ENCODE measurements around the gene NDST1. TPM values are rescaled to one million over a fixed set of nuclear protein-coding genes. Genes with fewer than 3 reads are reported as not detected.

The NDST1 gene
- total RNA-seq, 4 donors from 2014 or later = 68.8 to 104 (median 96.4) TPM

DNA sequence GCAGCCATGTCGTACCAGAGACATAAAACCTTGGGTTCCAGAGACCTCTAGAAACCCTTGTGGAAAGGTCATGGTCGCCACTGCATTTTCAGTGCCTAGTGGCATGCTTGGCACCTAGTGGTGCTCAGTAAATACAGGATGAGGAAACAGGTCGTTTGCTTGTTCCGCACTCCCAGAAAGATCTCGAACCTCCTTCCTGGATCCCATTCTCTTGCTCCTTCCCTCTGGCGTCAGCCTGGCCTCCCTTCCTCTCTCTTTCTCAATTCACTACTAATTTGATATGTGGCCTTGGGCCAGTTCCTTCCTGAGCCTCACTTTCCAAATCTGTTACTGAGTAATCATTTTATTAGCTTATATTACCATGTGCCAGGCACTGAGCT lies 4.4 kb downstream of the NDST1 start:
- intact Hi-C loops (cut with DNase I; ENCODE audit: low total_unique reads) (no loop called here), in situ Hi-C loops (cut with MboI; ENCODE audit: low pct_ligation_motif_present in 1 of 4, low pct_unique_long_range_greater_than_20kb in 1 of 4, low sequenced_read_pairs in 3 of 4) (no loop called here)
- no peak overlapping the region for H3K4me3 ChIP-seq
- WGBS, 2 donors (ENCODE audit: low coverage in 1 of 2) = 35 to 57% methylated on average over 6 of the region's 6 CpGs
- no peak for TF ChIP-seq EP300 (IDR thresholded peaks at IDR 0.05; ENCODE audit: low read depth)
- no peak for TF ChIP-seq POLR2A (IDR thresholded peaks at IDR 0.05)
- TF ChIP-seq POLR2AphosphoS5 (IDR thresholded peaks at IDR 0.05) = peak in 1 of 3 donors; percentile 13
- no peaks in the 10 kb centered on the region for H3K9me3 ChIP-seq
- H3K27me3 ChIP-seq = no peaks in the 10 kb centered on the region
- DNase-seq = peak; percentile 52
- no peaks in the 10 kb centered on the region for H3K36me3 ChIP-seq
- peaks cover 58 to 86% (median 79%) of the 10 kb centered on the region in 4 donors for H3K4me1 ChIP-seq
- H3K27ac ChIP-seq = peak overlapping the region; percentile 84 to 92 (median 84)

DNA sequence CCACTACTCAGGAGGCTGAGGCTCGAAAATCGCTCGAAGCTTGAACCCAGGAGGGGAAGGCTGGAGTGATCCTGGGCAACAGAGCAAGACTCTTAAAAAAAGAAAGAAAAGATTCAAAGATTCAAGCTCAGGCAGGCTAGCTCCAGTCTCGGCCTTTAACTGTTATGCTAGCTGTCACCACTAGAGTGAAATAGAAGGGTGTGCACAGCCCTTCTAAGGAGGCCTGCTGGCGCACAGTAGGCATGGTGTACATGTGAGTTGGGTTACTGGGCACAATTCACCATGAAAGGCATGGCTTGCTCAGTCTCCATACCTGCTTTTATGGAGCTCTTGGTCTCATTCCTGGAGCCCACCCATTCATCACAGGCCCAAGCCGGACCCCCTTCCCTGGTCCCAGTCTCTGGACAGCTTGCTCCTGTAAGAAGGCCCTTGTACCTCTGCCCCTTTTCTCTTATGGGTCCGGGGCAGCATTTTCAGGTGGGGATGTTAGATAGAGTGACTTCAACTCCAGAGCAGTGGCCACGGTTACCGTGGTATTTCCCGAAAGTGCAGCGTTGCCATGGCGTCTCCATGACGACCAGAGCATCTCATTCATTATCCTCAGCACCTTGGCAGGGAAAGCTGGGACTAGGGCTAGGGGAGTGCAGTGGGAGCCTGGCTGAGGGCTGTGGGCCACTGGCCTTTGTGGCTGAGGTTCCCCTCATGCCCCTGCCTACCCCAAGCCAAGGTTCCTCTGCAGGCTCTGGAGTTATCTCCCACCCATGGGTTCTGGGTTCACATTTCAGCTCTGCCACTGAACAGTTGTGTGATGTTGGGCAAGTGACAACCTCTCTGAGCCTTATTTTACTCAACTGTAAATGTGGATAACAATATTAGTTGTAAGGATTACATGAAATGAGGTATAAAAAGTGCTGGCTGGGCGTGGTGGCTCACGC lies 5.7 kb downstream of the NDST1 start:
- intact Hi-C loops (cut with DNase I; ENCODE audit: low total_unique reads) (loop anchor here (1.0 kb wide), 1 partner anchor 10 kb away; no protein-coding TSS in a partner anchor), in situ Hi-C loops (cut with MboI; ENCODE audit: low pct_ligation_motif_present in 1 of 4, low pct_unique_long_range_greater_than_20kb in 1 of 4, low sequenced_read_pairs in 3 of 4) (no loop called here)
- Histone ChIP-seq H3K4me1 (peaks cover 56 to 86% (median 77%) of the 10 kb centered on the region in 4 donors), H3K27me3 (no peaks in the 10 kb centered on the region), H3K4me3 (no peak overlapping the region), H3K27ac (peak overlapping the region; percentile 8 to 92 (median 84)), H3K9me3 (no peaks in the 10 kb centered on the region), H3K36me3 (no peaks in the 10 kb centered on the region)
- 77 to 91% methylated on average over 6 to 15 of the region's 15 CpGs for WGBS, 2 donors (ENCODE audit: low coverage in 1 of 2)
- no peak for DNase-seq
- TF ChIP-seq CTCF (IDR thresholded peaks at IDR 0.05) = peak in 2 of 5 experiments; percentile 23 to 32
- no peak for TF ChIP-seq POLR2A (IDR thresholded peaks at IDR 0.05)
- TF ChIP-seq EP300 (IDR thresholded peaks at IDR 0.05; ENCODE audit: low read depth) = no peak
- no peak for TF ChIP-seq POLR2AphosphoS5 (IDR thresholded peaks at IDR 0.05)

- H3K4me3 ChIP-seq = no peak overlapping the region
- 63% methylated on average over 3 of the region's 3 CpGs; no CpG with 5 or more reads in 1 of the 2 donors for WGBS, 2 donors (ENCODE audit: low coverage in 1 of 2)
- H3K9me3 ChIP-seq = no peaks in the 10 kb centered on the region
- TF ChIP-seq EP300 (IDR thresholded peaks at IDR 0.05; ENCODE audit: low read depth) (no peak), CTCF (IDR thresholded peaks at IDR 0.05) (no peak)
- intact Hi-C loops (cut with DNase I; ENCODE audit: low total_unique reads) = no loop called here
- DNase-seq = no peak
- H3K4me1 ChIP-seq = peaks cover 53 to 84% (median 70%) of the 10 kb centered on the region in 4 donors
- H3K27ac ChIP-seq = peak overlapping the region; percentile 31 to 71 (median 58)
- H3K36me3 ChIP-seq = no peaks in the 10 kb centered on the region
- no peaks in the 10 kb centered on the region for H3K27me3 ChIP-seq
- in situ Hi-C loops (cut with MboI; ENCODE audit: low pct_ligation_motif_present in 1 of 4, low pct_unique_long_range_greater_than_20kb in 1 of 4, low sequenced_read_pairs in 3 of 4) = no loop called here
These were observed 6.8 kb downstream of the NDST1 start for GRCh38 chr5:150514708-150515211.

DNA sequence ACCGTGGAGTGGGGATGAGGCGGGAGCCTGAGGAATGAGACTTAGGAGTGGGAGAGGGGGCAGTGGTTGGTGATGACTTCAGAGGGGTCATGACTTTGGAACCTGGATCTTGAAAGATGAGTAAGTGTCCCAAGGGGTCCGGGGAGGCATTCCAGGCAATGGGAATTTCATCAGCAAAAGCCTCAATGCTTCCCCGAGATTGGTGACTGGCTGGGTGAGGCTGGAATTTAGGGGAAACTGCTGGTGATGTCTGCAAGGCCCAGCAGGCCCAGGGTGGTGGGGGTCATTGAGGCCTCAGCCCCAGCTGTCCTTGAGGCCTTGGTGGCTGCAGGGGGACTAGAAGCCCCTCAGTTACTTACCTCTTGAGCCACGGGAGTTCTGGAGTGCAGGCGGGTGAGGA lies 7.5 kb downstream of the NDST1 start:
- intact Hi-C loops (cut with DNase I; ENCODE audit: low total_unique reads) = no loop called here
- in situ Hi-C loops (cut with MboI; ENCODE audit: low pct_ligation_motif_present in 1 of 4, low pct_unique_long_range_greater_than_20kb in 1 of 4, low sequenced_read_pairs in 3 of 4) = no loop called here
- Histone ChIP-seq H3K36me3 (no peaks in the 10 kb centered on the region), H3K27ac (peak overlapping the region; percentile 56 to 73 (median 66)), H3K4me3 (no peak overlapping the region), H3K9me3 (no peaks in the 10 kb centered on the region), H3K4me1 (peaks cover 46 to 77% (median 64%) of the 10 kb centered on the region in 4 donors), H3K27me3 (no peaks in the 10 kb centered on the region)
- WGBS, 2 donors (ENCODE audit: low coverage in 1 of 2) = 79% methylated on average over 5 of the region's 6 CpGs; no CpG with 5 or more reads in 1 of the 2 donors
- no peak for DNase-seq
- TF ChIP-seq POLR2AphosphoS5 (IDR thresholded peaks at IDR 0.05) (no peak), POLR2A (IDR thresholded peaks at IDR 0.05) (no peak), CTCF (IDR thresholded peaks at IDR 0.05) (no peak), EP300 (IDR thresholded peaks at IDR 0.05; ENCODE audit: low read depth) (no peak)

All from transverse colon (tissue), 4 donors.